ENCODE results near the gene SPR. TPM values are rescaled to one million over a fixed set of nuclear protein-coding genes. Genes with fewer than 3 reads are reported as not detected.

Gene SPR
- total and polyA plus RNA-seq, 2 of the 13 experiments (the other 11 are each of a cell fraction or from before 2014, with no cell fraction given): 34.0 to 96.0 TPM

GRCh38 chr2:72862239-72862988 is 24.8 kb upstream of the SPR start (continued):
- TF ChIP-seq ZNF280B (CRISPR knock-in tag; IDR thresholded peaks at IDR 0.05; ENCODE audit: borderline replicate concordance): no peak; the same call in 1 of the 2 replicates
- TF ChIP-seq HMG20B (CRISPR knock-in tag; conservative IDR thresholded peaks at IDR 0.05): no peak
- TF ChIP-seq ZNF263 (CRISPR knock-in tag; IDR thresholded peaks at IDR 0.05): no peak
- no peak for TF ChIP-seq HOXA7 (CRISPR knock-in tag; IDR thresholded peaks at IDR 0.05)
- TF ChIP-seq TGIF2 (CRISPR knock-in tag; IDR thresholded peaks at IDR 0.05): peak; percentile 67; the same call in 1 of the 2 replicates
- TF ChIP-seq DMAP1 (CRISPR knock-in tag; IDR thresholded peaks at IDR 0.05): peak; percentile 37; the same call in 1 of the 2 replicates
- peak; percentile 83 for TF ChIP-seq ZSCAN29 (CRISPR knock-in tag; conservative IDR thresholded peaks at IDR 0.05)
- no peak for TF ChIP-seq ZIK1 (CRISPR knock-in tag; IDR thresholded peaks at IDR 0.05; ENCODE audit: borderline replicate concordance, low read depth)
- TF ChIP-seq IRX3 (CRISPR knock-in tag; IDR thresholded peaks at IDR 0.05; ENCODE audit: borderline replicate concordance, low read depth): no peak
- TF ChIP-seq BRCA1 (CRISPR knock-in tag; IDR thresholded peaks at IDR 0.05): no peak
- no peak for TF ChIP-seq EHMT2 (IDR thresholded peaks at IDR 0.05; ENCODE audit: borderline replicate concordance, low read depth, low read length)
- no peak for TF ChIP-seq ZNF326 (CRISPR knock-in tag; IDR thresholded peaks at IDR 0.05; ENCODE audit: borderline replicate concordance)
- peak; percentile 40; the same call in 1 of the 2 replicates for TF ChIP-seq HMGXB3 (CRISPR knock-in tag; IDR thresholded peaks at IDR 0.05; ENCODE audit: borderline replicate concordance)
- no peak for TF ChIP-seq DDIT3 (CRISPR knock-in tag; IDR thresholded peaks at IDR 0.05)
- no peak for TF ChIP-seq ZBTB10 (CRISPR knock-in tag; IDR thresholded peaks at IDR 0.05; ENCODE audit: borderline replicate concordance)
- TF ChIP-seq MED1 (CRISPR knock-in tag; IDR thresholded peaks at IDR 0.05): peak; percentile 67; the same call in 1 of the 2 replicates
- peak; percentile 89 for TF ChIP-seq ZNF883 (CRISPR knock-in tag; IDR thresholded peaks at IDR 0.05; ENCODE audit: not compliant biosample characterization)
- no peak for TF ChIP-seq GRHL1 (CRISPR knock-in tag; conservative IDR thresholded peaks at IDR 0.05)
